Measurements from ENCODE around the gene CALML5.

DNA sequence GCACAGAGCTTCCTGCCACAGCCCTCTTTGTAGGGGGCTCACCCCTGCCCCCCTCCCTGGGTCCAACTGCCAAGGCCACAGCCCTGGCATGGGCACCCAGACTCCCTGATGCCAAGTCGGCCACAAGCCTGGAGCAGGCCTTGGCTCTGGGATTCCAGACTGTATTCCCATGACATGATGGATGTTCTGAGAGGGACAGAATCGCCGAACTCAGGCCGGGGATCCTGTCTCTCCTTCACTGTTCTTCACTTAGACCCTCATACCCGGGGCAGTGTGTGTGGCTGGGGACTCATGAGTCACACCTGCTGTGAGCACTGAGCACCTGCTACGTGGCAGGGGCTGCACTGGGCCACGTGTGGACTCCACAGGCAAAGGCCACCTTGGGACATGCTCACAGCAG is 7.9 kb downstream of the CALML5 start:
- TF ChIP-seq, protein P1, sequence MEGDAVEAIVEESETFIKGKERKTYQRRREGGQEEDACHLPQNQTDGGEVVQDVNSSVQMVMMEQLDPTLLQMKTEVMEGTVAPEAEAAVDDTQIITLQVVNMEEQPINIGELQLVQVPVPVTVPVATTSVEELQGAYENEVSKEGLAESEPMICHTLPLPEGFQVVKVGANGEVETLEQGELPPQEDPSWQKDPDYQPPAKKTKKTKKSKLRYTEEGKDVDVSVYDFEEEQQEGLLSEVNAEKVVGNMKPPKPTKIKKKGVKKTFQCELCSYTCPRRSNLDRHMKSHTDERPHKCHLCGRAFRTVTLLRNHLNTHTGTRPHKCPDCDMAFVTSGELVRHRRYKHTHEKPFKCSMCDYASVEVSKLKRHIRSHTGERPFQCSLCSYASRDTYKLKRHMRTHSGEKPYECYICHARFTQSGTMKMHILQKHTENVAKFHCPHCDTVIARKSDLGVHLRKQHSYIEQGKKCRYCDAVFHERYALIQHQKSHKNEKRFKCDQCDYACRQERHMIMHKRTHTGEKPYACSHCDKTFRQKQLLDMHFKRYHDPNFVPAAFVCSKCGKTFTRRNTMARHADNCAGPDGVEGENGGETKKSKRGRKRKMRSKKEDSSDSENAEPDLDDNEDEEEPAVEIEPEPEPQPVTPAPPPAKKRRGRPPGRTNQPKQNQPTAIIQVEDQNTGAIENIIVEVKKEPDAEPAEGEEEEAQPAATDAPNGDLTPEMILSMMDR (IDR thresholded peaks at IDR 0.05), result no peak
- no peak for TF ChIP-seq TCF7 (CRISPR knock-in tag; IDR thresholded peaks at IDR 0.05; ENCODE audit: low read depth)
- TF ChIP-seq, protein P2, sequence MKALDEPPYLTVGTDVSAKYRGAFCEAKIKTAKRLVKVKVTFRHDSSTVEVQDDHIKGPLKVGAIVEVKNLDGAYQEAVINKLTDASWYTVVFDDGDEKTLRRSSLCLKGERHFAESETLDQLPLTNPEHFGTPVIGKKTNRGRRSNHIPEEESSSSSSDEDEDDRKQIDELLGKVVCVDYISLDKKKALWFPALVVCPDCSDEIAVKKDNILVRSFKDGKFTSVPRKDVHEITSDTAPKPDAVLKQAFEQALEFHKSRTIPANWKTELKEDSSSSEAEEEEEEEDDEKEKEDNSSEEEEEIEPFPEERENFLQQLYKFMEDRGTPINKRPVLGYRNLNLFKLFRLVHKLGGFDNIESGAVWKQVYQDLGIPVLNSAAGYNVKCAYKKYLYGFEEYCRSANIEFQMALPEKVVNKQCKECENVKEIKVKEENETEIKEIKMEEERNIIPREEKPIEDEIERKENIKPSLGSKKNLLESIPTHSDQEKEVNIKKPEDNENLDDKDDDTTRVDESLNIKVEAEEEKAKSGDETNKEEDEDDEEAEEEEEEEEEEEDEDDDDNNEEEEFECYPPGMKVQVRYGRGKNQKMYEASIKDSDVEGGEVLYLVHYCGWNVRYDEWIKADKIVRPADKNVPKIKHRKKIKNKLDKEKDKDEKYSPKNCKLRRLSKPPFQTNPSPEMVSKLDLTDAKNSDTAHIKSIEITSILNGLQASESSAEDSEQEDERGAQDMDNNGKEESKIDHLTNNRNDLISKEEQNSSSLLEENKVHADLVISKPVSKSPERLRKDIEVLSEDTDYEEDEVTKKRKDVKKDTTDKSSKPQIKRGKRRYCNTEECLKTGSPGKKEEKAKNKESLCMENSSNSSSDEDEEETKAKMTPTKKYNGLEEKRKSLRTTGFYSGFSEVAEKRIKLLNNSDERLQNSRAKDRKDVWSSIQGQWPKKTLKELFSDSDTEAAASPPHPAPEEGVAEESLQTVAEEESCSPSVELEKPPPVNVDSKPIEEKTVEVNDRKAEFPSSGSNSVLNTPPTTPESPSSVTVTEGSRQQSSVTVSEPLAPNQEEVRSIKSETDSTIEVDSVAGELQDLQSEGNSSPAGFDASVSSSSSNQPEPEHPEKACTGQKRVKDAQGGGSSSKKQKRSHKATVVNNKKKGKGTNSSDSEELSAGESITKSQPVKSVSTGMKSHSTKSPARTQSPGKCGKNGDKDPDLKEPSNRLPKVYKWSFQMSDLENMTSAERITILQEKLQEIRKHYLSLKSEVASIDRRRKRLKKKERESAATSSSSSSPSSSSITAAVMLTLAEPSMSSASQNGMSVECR (CRISPR knock-in tag; IDR thresholded peaks at IDR 0.05; ENCODE audit: borderline replicate concordance), result no peak
- TF ChIP-seq ZBTB21 (CRISPR knock-in tag; IDR thresholded peaks at IDR 0.05; ENCODE audit: borderline replicate concordance), result no peak
- TF ChIP-seq, protein P3, sequence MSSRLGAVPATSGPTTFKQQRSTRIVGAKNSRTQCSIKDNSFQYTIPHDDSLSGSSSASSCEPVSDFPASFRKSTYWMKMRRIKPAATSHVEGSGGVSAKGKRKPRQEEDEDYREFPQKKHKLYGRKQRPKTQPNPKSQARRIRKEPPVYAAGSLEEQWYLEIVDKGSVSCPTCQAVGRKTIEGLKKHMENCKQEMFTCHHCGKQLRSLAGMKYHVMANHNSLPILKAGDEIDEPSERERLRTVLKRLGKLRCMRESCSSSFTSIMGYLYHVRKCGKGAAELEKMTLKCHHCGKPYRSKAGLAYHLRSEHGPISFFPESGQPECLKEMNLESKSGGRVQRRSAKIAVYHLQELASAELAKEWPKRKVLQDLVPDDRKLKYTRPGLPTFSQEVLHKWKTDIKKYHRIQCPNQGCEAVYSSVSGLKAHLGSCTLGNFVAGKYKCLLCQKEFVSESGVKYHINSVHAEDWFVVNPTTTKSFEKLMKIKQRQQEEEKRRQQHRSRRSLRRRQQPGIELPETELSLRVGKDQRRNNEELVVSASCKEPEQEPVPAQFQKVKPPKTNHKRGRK (CRISPR knock-in tag; IDR thresholded peaks at IDR 0.05; ENCODE audit: borderline replicate concordance), result no peak
- TF ChIP-seq, protein P4, sequence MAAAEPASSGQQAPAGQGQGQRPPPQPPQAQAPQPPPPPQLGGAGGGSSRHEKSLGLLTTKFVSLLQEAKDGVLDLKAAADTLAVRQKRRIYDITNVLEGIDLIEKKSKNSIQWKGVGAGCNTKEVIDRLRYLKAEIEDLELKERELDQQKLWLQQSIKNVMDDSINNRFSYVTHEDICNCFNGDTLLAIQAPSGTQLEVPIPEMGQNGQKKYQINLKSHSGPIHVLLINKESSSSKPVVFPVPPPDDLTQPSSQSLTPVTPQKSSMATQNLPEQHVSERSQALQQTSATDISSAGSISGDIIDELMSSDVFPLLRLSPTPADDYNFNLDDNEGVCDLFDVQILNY (CRISPR knock-in tag; IDR thresholded peaks at IDR 0.05), result no peak
- no peak for TF ChIP-seq ETV6 (CRISPR knock-in tag; IDR thresholded peaks at IDR 0.05)
- no peak for TF ChIP-seq ZNF423 (CRISPR knock-in tag; IDR thresholded peaks at IDR 0.05)
- TF ChIP-seq, protein P5, sequence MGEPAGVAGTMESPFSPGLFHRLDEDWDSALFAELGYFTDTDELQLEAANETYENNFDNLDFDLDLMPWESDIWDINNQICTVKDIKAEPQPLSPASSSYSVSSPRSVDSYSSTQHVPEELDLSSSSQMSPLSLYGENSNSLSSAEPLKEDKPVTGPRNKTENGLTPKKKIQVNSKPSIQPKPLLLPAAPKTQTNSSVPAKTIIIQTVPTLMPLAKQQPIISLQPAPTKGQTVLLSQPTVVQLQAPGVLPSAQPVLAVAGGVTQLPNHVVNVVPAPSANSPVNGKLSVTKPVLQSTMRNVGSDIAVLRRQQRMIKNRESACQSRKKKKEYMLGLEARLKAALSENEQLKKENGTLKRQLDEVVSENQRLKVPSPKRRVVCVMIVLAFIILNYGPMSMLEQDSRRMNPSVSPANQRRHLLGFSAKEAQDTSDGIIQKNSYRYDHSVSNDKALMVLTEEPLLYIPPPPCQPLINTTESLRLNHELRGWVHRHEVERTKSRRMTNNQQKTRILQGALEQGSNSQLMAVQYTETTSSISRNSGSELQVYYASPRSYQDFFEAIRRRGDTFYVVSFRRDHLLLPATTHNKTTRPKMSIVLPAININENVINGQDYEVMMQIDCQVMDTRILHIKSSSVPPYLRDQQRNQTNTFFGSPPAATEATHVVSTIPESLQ (CRISPR knock-in tag; IDR thresholded peaks at IDR 0.05), result no peak
- no peak for TF ChIP-seq NFE2L1 (CRISPR knock-in tag; IDR thresholded peaks at IDR 0.05)
- TF ChIP-seq, protein P6, sequence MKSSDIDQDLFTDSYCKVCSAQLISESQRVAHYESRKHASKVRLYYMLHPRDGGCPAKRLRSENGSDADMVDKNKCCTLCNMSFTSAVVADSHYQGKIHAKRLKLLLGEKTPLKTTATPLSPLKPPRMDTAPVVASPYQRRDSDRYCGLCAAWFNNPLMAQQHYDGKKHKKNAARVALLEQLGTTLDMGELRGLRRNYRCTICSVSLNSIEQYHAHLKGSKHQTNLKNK (CRISPR knock-in tag; IDR thresholded peaks at IDR 0.05), result no peak
- no peak for TF ChIP-seq ZNF138 (CRISPR knock-in tag; conservative IDR thresholded peaks at IDR 0.05)

Data from WTC11 (cell line).